ENCODE results near the gene TAF3. TPM values are rescaled to one million over a fixed set of nuclear protein-coding genes. Genes with fewer than 3 reads are reported as not detected.

The TAF3 gene
- total RNA-seq, 1 donor from 2014 or later, result 9.1 TPM

GRCh38 chr10:8047452-8048280 lies 229.4 kb downstream of the TAF3 start:
- Mint-ChIP-seq H3K9me3 (ENCODE audit: unreplicated experiment) (no peaks in the 10 kb centered on the region), H3K27ac (ENCODE audit: unreplicated experiment) (no peak overlapping the region), H3K27me3 (ENCODE audit: unreplicated experiment) (peaks cover 80% of the 10 kb centered on the region), H3K4me1 (ENCODE audit: unreplicated experiment) (peaks cover 33% of the 10 kb centered on the region), H3K4me3 (ENCODE audit: unreplicated experiment) (no peak overlapping the region), H3K36me3 (ENCODE audit: unreplicated experiment) (peaks cover 4% of the 10 kb centered on the region)
- no peak for TF ChIP-seq CTCF (IDR thresholded peaks at IDR 0.05)
- no peak for DNase-seq (ENCODE audit: extremely low spot score, unreplicated experiment)

- TF ChIP-seq CTCF (IDR thresholded peaks at IDR 0.05), result no peak
- Mint-ChIP-seq H3K27ac (ENCODE audit: unreplicated experiment) (no peak overlapping the region), H3K4me1 (ENCODE audit: unreplicated experiment) (peaks cover 35% of the 10 kb centered on the region), H3K9me3 (ENCODE audit: unreplicated experiment) (no peaks in the 10 kb centered on the region), H3K36me3 (ENCODE audit: unreplicated experiment) (peaks cover 4% of the 10 kb centered on the region), H3K27me3 (ENCODE audit: unreplicated experiment) (peaks cover 79% of the 10 kb centered on the region), H3K4me3 (ENCODE audit: unreplicated experiment) (no peak overlapping the region)
- DNase-seq (ENCODE audit: extremely low spot score, unreplicated experiment), result no peak
Observed at GRCh38 chr10:8048281-8049008, 230.1 kb downstream of the TAF3 start.

- Mint-ChIP-seq H3K27ac (ENCODE audit: unreplicated experiment) (no peak overlapping the region), H3K4me1 (ENCODE audit: unreplicated experiment) (peaks cover 37% of the 10 kb centered on the region), H3K4me3 (ENCODE audit: unreplicated experiment) (no peak overlapping the region), H3K27me3 (ENCODE audit: unreplicated experiment) (peaks cover 78% of the 10 kb centered on the region), H3K36me3 (ENCODE audit: unreplicated experiment) (peaks cover under 1% of the 10 kb centered on the region), H3K9me3 (ENCODE audit: unreplicated experiment) (no peaks in the 10 kb centered on the region)
- DNase-seq (ENCODE audit: extremely low spot score, unreplicated experiment), result no peak
- TF ChIP-seq CTCF (IDR thresholded peaks at IDR 0.05), result no peak
Observed at GRCh38 chr10:8049045-8049864, 230.9 kb downstream of the TAF3 start.

- Mint-ChIP-seq H3K27me3 (ENCODE audit: unreplicated experiment) (peaks cover 75% of the 10 kb centered on the region), H3K36me3 (ENCODE audit: unreplicated experiment) (no peaks in the 10 kb centered on the region), H3K4me1 (ENCODE audit: unreplicated experiment) (peaks cover 36% of the 10 kb centered on the region), H3K27ac (ENCODE audit: unreplicated experiment) (no peak overlapping the region), H3K4me3 (ENCODE audit: unreplicated experiment) (peak overlapping the region; percentile 58), H3K9me3 (ENCODE audit: unreplicated experiment) (no peaks in the 10 kb centered on the region)
- no peak for TF ChIP-seq CTCF (IDR thresholded peaks at IDR 0.05)
- peak; percentile 79 for DNase-seq (ENCODE audit: extremely low spot score, unreplicated experiment)
Observed at GRCh38 chr10:8049865-8050555, 231.7 kb downstream of the TAF3 start.

Data from osteocyte (in vitro differentiated cells).